ENCODE measurements around the gene ARID2. TPM values are rescaled to one million over a fixed set of nuclear protein-coding genes. Genes with fewer than 3 reads are reported as not detected.
A peak's percentile ranks its signal among the peaks of the same experiment; 100 is the strongest.

Gene ARID2
- total and polyA plus RNA-seq, 2 of the 13 experiments (the other 11 are each of a cell fraction or from before 2014, with no cell fraction given) = 15.9 to 22.2 TPM

DNA sequence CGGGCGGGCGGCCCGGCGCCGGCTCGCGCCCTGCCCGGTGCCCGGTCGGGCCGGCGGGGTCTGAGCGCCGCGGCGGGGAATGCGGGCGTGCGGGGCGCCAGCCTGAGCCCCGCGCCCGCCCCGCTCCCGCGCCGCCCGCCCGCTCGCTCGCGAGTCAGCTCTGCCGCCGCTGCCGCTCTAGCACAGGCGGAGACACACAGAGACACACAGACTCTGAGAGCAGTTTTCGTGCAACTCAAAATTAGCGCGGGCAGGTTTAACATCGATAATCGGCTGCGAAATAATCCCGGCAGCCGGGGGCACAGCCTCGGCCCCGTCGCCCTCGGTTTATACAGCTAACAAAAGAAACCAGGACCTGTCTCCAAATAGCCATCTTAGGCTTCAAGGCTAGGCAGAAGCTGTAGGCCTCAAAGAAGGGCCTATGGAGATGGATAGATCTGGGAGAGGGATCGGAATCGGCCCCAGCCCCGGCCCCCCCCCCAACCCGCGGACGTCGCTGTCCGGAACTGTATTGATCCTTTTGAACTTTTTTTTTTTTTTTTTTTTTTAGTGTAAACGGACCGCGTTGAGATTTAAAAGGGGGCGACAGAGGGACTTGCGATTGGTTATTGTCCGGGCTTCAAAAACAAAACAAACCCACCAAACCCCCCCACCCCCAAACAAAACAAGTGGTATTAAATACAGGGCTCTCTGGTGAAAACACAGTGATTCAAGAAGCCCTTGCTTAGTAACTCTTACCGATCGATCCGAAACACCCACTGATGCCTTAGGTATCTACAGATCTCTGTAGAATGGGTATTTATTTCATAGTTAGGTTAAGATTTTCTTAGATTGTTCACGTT, 1.1 kb downstream of the ARID2 start (continued):
- TF ChIP-seq ZNF232 (CRISPR knock-in tag; IDR thresholded peaks at IDR 0.05; ENCODE audit: borderline replicate concordance) (0 out of 2 replicates have a peak, but pooled peaks have one; percentile 39), ZNF629 (CRISPR knock-in tag; conservative IDR thresholded peaks at IDR 0.05) (peak; percentile 74), KDM2A (CRISPR knock-in tag; IDR thresholded peaks at IDR 0.05; ENCODE audit: borderline replicate concordance, low read depth) (peak; percentile 43; the same call in 1 of the 2 replicates), SIX1 (CRISPR knock-in tag; IDR thresholded peaks at IDR 0.05; ENCODE audit: borderline replicate concordance) (no peak), MTA1 (CRISPR knock-in tag; IDR thresholded peaks at IDR 0.05; ENCODE audit: borderline replicate concordance) (no peak), POLR2A (IDR thresholded peaks at IDR 0.05; ENCODE audit: insufficient read depth in 1 of 2, low read depth in 2 of 2, low read length in 2 of 2) (peak in 1 of 2 experiments; percentile 44; a peak in 2 of 4 replicates), KDM5A (IDR thresholded peaks at IDR 0.05; ENCODE audit: borderline replicate concordance, low read length) (0 out of 2 replicates have a peak, but pooled peaks have one; percentile 28), ZFYVE20 (CRISPR knock-in tag; IDR thresholded peaks at IDR 0.05; ENCODE audit: borderline replicate concordance, low read depth) (no peak)
- TF ChIP-seq, protein P1, sequence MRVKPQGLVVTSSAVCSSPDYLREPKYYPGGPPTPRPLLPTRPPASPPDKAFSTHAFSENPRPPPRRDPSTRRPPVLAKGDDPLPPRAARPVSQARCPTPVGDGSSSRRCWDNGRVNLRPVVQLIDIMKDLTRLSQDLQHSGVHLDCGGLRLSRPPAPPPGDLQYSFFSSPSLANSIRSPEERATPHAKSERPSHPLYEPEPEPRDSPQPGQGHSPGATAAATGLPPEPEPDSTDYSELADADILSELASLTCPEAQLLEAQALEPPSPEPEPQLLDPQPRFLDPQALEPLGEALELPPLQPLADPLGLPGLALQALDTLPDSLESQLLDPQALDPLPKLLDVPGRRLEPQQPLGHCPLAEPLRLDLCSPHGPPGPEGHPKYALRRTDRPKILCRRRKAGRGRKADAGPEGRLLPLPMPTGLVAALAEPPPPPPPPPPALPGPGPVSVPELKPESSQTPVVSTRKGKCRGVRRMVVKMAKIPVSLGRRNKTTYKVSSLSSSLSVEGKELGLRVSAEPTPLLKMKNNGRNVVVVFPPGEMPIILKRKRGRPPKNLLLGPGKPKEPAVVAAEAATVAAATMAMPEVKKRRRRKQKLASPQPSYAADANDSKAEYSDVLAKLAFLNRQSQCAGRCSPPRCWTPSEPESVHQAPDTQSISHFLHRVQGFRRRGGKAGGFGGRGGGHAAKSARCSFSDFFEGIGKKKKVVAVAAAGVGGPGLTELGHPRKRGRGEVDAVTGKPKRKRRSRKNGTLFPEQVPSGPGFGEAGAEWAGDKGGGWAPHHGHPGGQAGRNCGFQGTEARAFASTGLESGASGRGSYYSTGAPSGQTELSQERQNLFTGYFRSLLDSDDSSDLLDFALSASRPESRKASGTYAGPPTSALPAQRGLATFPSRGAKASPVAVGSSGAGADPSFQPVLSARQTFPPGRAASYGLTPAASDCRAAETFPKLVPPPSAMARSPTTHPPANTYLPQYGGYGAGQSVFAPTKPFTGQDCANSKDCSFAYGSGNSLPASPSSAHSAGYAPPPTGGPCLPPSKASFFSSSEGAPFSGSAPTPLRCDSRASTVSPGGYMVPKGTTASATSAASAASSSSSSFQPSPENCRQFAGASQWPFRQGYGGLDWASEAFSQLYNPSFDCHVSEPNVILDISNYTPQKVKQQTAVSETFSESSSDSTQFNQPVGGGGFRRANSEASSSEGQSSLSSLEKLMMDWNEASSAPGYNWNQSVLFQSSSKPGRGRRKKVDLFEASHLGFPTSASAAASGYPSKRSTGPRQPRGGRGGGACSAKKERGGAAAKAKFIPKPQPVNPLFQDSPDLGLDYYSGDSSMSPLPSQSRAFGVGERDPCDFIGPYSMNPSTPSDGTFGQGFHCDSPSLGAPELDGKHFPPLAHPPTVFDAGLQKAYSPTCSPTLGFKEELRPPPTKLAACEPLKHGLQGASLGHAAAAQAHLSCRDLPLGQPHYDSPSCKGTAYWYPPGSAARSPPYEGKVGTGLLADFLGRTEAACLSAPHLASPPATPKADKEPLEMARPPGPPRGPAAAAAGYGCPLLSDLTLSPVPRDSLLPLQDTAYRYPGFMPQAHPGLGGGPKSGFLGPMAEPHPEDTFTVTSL (CRISPR knock-in tag; IDR thresholded peaks at IDR 0.05; ENCODE audit: borderline replicate concordance) = peak; percentile 25; the same call in 1 of the 2 replicates
- TF ChIP-seq, protein P2, sequence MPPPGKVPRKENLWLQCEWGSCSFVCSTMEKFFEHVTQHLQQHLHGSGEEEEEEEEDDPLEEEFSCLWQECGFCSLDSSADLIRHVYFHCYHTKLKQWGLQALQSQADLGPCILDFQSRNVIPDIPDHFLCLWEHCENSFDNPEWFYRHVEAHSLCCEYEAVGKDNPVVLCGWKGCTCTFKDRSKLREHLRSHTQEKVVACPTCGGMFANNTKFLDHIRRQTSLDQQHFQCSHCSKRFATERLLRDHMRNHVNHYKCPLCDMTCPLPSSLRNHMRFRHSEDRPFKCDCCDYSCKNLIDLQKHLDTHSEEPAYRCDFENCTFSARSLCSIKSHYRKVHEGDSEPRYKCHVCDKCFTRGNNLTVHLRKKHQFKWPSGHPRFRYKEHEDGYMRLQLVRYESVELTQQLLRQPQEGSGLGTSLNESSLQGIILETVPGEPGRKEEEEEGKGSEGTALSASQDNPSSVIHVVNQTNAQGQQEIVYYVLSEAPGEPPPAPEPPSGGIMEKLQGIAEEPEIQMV (CRISPR knock-in tag; IDR thresholded peaks at IDR 0.05; ENCODE audit: low read depth) = 0 out of 2 replicates have a peak, but pooled peaks have one; percentile 43
- TF ChIP-seq, protein P3, sequence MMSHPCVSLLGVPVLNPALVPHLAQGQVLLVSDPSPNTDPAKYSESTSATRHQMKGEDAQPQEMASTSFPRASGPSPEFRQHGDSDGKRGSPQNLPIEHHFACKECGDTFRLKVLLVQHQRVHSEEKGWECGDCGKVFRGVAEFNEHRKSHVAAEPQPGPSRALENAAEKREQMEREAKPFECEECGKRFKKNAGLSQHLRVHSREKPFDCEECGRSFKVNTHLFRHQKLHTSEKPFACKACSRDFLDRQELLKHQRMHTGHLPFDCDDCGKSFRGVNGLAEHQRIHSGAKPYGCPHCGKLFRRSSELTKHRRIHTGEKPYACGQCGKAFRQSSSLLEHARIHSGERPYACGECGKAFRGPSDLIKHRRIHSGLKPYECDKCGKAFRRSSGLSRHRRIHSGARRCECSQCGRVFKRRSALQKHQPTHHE (CRISPR knock-in tag; IDR thresholded peaks at IDR 0.05; ENCODE audit: borderline replicate concordance) = no peak
- TF ChIP-seq, protein P4, sequence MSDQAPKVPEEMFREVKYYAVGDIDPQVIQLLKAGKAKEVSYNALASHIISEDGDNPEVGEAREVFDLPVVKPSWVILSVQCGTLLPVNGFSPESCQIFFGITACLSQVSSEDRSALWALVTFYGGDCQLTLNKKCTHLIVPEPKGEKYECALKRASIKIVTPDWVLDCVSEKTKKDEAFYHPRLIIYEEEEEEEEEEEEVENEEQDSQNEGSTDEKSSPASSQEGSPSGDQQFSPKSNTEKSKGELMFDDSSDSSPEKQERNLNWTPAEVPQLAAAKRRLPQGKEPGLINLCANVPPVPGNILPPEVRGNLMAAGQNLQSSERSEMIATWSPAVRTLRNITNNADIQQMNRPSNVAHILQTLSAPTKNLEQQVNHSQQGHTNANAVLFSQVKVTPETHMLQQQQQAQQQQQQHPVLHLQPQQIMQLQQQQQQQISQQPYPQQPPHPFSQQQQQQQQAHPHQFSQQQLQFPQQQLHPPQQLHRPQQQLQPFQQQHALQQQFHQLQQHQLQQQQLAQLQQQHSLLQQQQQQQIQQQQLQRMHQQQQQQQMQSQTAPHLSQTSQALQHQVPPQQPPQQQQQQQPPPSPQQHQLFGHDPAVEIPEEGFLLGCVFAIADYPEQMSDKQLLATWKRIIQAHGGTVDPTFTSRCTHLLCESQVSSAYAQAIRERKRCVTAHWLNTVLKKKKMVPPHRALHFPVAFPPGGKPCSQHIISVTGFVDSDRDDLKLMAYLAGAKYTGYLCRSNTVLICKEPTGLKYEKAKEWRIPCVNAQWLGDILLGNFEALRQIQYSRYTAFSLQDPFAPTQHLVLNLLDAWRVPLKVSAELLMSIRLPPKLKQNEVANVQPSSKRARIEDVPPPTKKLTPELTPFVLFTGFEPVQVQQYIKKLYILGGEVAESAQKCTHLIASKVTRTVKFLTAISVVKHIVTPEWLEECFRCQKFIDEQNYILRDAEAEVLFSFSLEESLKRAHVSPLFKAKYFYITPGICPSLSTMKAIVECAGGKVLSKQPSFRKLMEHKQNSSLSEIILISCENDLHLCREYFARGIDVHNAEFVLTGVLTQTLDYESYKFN (CRISPR knock-in tag; conservative IDR thresholded peaks at IDR 0.05) = no peak

Measured in HepG2 (cell line).